ENCODE results near the gene POU2AF1. TPM values are rescaled to one million over a fixed set of nuclear protein-coding genes. Genes with fewer than 3 reads are reported as not detected.
A peak's percentile ranks its signal among the peaks of the same experiment; 100 is the strongest.

Gene POU2AF1
- total RNA-seq, 1 donor from 2014 or later: 155 TPM

- no peak for DNase-seq
- Mint-ChIP-seq H3K27ac (peak overlapping the region; percentile 93), H3K27me3 (no peaks in the 10 kb centered on the region), H3K9me3 (no peaks in the 10 kb centered on the region), H3K36me3 (ENCODE audit: low read depth) (no peaks in the 10 kb centered on the region), H3K4me3 (no peak overlapping the region), H3K4me1 (peaks cover 89% of the 10 kb centered on the region)
- intact Hi-C loops (cut with micrococcal nuclease): no loop called here
- TF ChIP-seq, protein P1, sequence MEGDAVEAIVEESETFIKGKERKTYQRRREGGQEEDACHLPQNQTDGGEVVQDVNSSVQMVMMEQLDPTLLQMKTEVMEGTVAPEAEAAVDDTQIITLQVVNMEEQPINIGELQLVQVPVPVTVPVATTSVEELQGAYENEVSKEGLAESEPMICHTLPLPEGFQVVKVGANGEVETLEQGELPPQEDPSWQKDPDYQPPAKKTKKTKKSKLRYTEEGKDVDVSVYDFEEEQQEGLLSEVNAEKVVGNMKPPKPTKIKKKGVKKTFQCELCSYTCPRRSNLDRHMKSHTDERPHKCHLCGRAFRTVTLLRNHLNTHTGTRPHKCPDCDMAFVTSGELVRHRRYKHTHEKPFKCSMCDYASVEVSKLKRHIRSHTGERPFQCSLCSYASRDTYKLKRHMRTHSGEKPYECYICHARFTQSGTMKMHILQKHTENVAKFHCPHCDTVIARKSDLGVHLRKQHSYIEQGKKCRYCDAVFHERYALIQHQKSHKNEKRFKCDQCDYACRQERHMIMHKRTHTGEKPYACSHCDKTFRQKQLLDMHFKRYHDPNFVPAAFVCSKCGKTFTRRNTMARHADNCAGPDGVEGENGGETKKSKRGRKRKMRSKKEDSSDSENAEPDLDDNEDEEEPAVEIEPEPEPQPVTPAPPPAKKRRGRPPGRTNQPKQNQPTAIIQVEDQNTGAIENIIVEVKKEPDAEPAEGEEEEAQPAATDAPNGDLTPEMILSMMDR (IDR thresholded peaks at IDR 0.05): no peak
- ChIA-PET CTCF (interaction anchor here (1.1 to 2.6 kb wide), 2 partner anchors 14 to 23 kb away, joined by 4 to 8 read pairs; partner anchors contain the start of gene POU2AF1), POLR2A (interaction anchor here (1.1 to 16.0 kb wide), 4 partner anchors 11 to 30 kb away, joined by 5 to 250 read pairs (median 36); partner anchors contain the start of gene POU2AF1)
- no peak for ATAC-seq (ENCODE audit: low read depth)
These were observed 14.0 kb upstream of the POU2AF1 start for GRCh38 chr11:111393096-111393495.

- Mint-ChIP-seq H3K36me3 (ENCODE audit: low read depth) (no peaks in the 10 kb centered on the region), H3K4me1 (peaks cover 85% of the 10 kb centered on the region), H3K9me3 (no peaks in the 10 kb centered on the region), H3K4me3 (no peak overlapping the region), H3K27ac (no peak overlapping the region), H3K27me3 (no peaks in the 10 kb centered on the region)
- ChIA-PET CTCF (no interaction called here), POLR2A (interaction anchor here (3.3 to 16.0 kb wide), 3 partner anchors 10 to 24 kb away, joined by 30 to 250 read pairs (median 41); partner anchors contain the start of gene POU2AF1)
- TF ChIP-seq, protein P1 (IDR thresholded peaks at IDR 0.05): no peak
- no peak for DNase-seq
- intact Hi-C loops (cut with micrococcal nuclease): no loop called here
- no peak for ATAC-seq (ENCODE audit: low read depth)
These were observed 13.5 kb upstream of the POU2AF1 start for GRCh38 chr11:111392552-111392951.

- TF ChIP-seq, protein P1 (IDR thresholded peaks at IDR 0.05): no peak
- Mint-ChIP-seq H3K27ac (no peak overlapping the region), H3K9me3 (no peaks in the 10 kb centered on the region), H3K4me1 (peaks cover 82% of the 10 kb centered on the region), H3K36me3 (ENCODE audit: low read depth) (no peaks in the 10 kb centered on the region), H3K27me3 (no peaks in the 10 kb centered on the region), H3K4me3 (no peak overlapping the region)
- intact Hi-C loops (cut with micrococcal nuclease): no loop called here
- DNase-seq (no peak), ATAC-seq (ENCODE audit: low read depth) (no peak)
- ChIA-PET CTCF (interaction anchor here (1.2 kb wide), 1 partner anchor 24 kb away, joined by 3 read pairs; no protein-coding TSS in a partner anchor), POLR2A (interaction anchor here (3.3 to 16.0 kb wide), 3 partner anchors 9 to 25 kb away, joined by 30 to 250 read pairs (median 41); partner anchors contain the start of gene POU2AF1)
These were observed 12.5 kb upstream of the POU2AF1 start for GRCh38 chr11:111391328-111392124.

- ATAC-seq (ENCODE audit: low read depth) (peak; percentile 75), DNase-seq (no peak)
- H3K4me1 Mint-ChIP-seq: peaks cover 58% of the 10 kb centered on the region
- H3K4me3 Mint-ChIP-seq: peak overlapping the region; percentile 13
- H3K9me3 Mint-ChIP-seq: peaks cover 2% of the 10 kb centered on the region
- H3K27ac Mint-ChIP-seq: peak overlapping the region; percentile 73
- intact Hi-C loops (cut with micrococcal nuclease): loop anchor here (1.0 to 10.0 kb wide), 2 partner anchors 9 to 1364 kb away; no protein-coding TSS in a partner anchor
- TF ChIP-seq, protein P1 (IDR thresholded peaks at IDR 0.05): no peak
- POLR2A ChIA-PET: interaction anchor here (1.0 to 4.5 kb wide), 9 partner anchors 8 to 34 kb away, joined by 3 to 39 read pairs (median 5); partner anchors contain the start of gene POU2AF1
- H3K27me3 Mint-ChIP-seq: no peaks in the 10 kb centered on the region
- CTCF ChIA-PET: interaction anchor here (1.0 to 3.1 kb wide), 5 partner anchors 10 to 90 kb away, joined by 3 to 15 read pairs (median 4); partner anchors contain the start of gene POU2AF3
- no peaks in the 10 kb centered on the region for H3K36me3 Mint-ChIP-seq (ENCODE audit: low read depth)
These were observed 9.8 kb upstream of the POU2AF1 start for GRCh38 chr11:111388842-111389241.

DNA sequence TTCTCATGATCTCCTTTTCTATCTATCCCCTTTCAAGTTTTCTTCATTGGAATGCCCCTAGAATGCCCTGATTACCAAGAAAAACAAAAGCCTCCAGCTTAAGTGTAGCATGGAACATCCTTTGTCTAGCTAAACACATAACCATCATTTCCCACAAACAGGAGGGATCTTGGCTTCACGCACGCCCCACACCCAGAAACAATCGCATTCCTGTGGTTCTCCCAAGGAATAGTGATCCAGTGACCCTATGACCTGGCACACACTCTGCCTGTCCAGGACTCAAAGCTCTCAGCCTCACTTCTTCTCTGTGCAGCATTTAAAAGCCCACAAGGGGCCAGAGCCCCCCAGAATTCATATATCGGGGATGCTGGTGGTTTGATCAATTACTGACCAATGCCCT, 9.3 kb upstream of the POU2AF1 start:
- TF ChIP-seq, protein P1 (IDR thresholded peaks at IDR 0.05): no peak
- Mint-ChIP-seq H3K4me3 (no peak overlapping the region), H3K36me3 (ENCODE audit: low read depth) (no peaks in the 10 kb centered on the region), H3K27me3 (no peaks in the 10 kb centered on the region), H3K9me3 (peaks cover 2% of the 10 kb centered on the region), H3K27ac (peak overlapping the region; percentile 73), H3K4me1 (peaks cover 56% of the 10 kb centered on the region)
- no peak for DNase-seq
- CTCF ChIA-PET: interaction anchor here (1.7 to 3.1 kb wide), 4 partner anchors 29 to 90 kb away, joined by 4 to 15 read pairs (median 8); partner anchors contain the start of gene POU2AF3
- no peak for ATAC-seq (ENCODE audit: low read depth)
- intact Hi-C loops (cut with micrococcal nuclease): loop anchor here (10.0 kb wide), 1 partner anchor 1364 kb away; no protein-coding TSS in a partner anchor
- POLR2A ChIA-PET: interaction anchor here (1.0 to 4.5 kb wide), 8 partner anchors 9 to 35 kb away, joined by 3 to 39 read pairs (median 4); partner anchors contain the start of gene POU2AF1

All from activated B cell treated with CpG ODN at 0.5 μM for 24 hours (primary cell).